Spleen (tissue), 11 donors: ENCODE data around the gene DOK7. TPM values are rescaled to one million over a fixed set of nuclear protein-coding genes. Genes with fewer than 3 reads are reported as not detected.

Experiments used
- DNase-seq: peaks from one replicate; pipeline ENCODE4 v3.0.0-alpha.2; 2020
- H3K27ac ChIP-seq, 8 donors: fragments of 200-600 bp; sonication (generic) in 7 of 8; 1 replicate in 4 of 8; 2 replicates in 4 of 8; pipeline versions ENCODE4 v1.5.0 to v1.8.0; 2016 to 2021; ENCODE audit warnings: inconsistent platforms in 4 of 8, mild to moderate bottlenecking in 4 of 8, moderate library complexity in 1 of 8
- H3K27me3 ChIP-seq, 7 donors: fragments of 200-600 bp; sonication (generic) in 6 of 7; replicated peaks in 1 of 7; 1 replicate in 4 of 7; 2 replicates in 3 of 7; pipeline versions ENCODE4 v1.5.0 to v1.8.0; 2016 to 2021; ENCODE audit warnings: inconsistent platforms in 3 of 7, mild to moderate bottlenecking in 1 of 7
- H3K36me3 ChIP-seq, 6 donors: fragments of 200-600 bp; sonication (generic) in 5 of 6; 1 replicate in 4 of 6; 2 replicates in 2 of 6; pipeline versions ENCODE4 v1.5.0 to v1.8.0; 2016 to 2021; ENCODE audit warnings: inconsistent platforms in 2 of 6
- H3K4me1 ChIP-seq, 6 donors: fragments of 200-600 bp; sonication (generic) in 5 of 6; 1 replicate in 3 of 6; 2 replicates in 3 of 6; pipeline versions ENCODE4 v1.5.0 to v1.8.0; 2016 to 2021; ENCODE audit warnings: inconsistent platforms in 3 of 6
- H3K4me3 ChIP-seq, 8 donors: fragments of 200-600 bp; sonication (generic) in 7 of 8; 1 replicate in 4 of 8; 2 replicates in 4 of 8; pipeline versions ENCODE4 v1.5.0 to v1.8.0; 2016 to 2021; ENCODE audit warnings: inconsistent platforms in 4 of 8, mild to moderate bottlenecking in 4 of 8, moderate library complexity in 2 of 8
- H3K9me3 ChIP-seq, 8 donors: fragments of 200-600 bp; sonication (generic) in 7 of 8; 1 replicate in 4 of 8; 2 replicates in 4 of 8; pipeline versions ENCODE4 v1.5.0 to v1.8.0; 2016 to 2021; ENCODE audit warnings: inconsistent platforms in 4 of 8
- POLR2A ChIP-seq, 3 donors: fragments of 450-650 bp; IDR thresholded peaks; one replicate each; pipeline ENCODE4 v1.5.1; 2017; ENCODE audit warnings: antibody characterized with exemption in 3 of 3, mild to moderate bottlenecking in 1 of 3
- POLR2AphosphoS5 ChIP-seq, 3 donors: sonication (generic); formaldehyde crosslinking; IDR thresholded peaks; one replicate each; pipeline ENCODE4 v1.5.1; 2017; ENCODE audit warnings: antibody characterized with exemption in 3 of 3
- WGBS, 5 donors: extraction: QIAGEN DNeasy Blood & Tissue Kit in 3 of 5; methylation state at CpG; one replicate each; pipeline versions ENCODE4 v1.1.5 to v1.1.7; 2013 to 2018; 5-methylcytosine and 5-hydroxymethylcytosine counted together
- intact Hi-C: fragments of 100-400 bp; cut with DNase I; formaldehyde crosslinking; loops from one replicate; pipeline ENCODE4 v1.15.0; 2023; ENCODE audit warnings: low total_unique reads
- polyA plus RNA-seq, 3 donors: library from polyadenylated mRNA; stranded (reverse); fragments of 200-250 nt; gene quantifications; one replicate each; pipeline ENCODE4 v1.2.1, GENCODE V29; 2013
- total RNA-seq, 7 donors: library from RNA; depleted of rRNA in 3 of 7; stranded (reverse); fragments of >200 nt in 3 of 7; fragmentation: NEBNext Ultra II Directional in 4 of 7; extraction: Animal tissue kit (Norgen Biotek cat#: 25700) in 4 of 7; gene quantifications; one replicate each; pipeline versions ENCODE4 v1.1.0 to v1.2.1, GENCODE V29; 2016 to 2021
- TF ChIP-seq, protein P1 (sequence below), 11 experiments: fragments of 200-600 bp in 7 of 11; fragments of 450-650 bp in 4 of 11; sonication (generic) in 4 of 11; IDR thresholded peaks in 8 of 11; conservative IDR thresholded peaks in 3 of 11; 1 replicate in 7 of 11; 2 replicates in 4 of 11; pipeline versions ENCODE4 v1.4.0 to v1.8.0; 2016 to 2021; ENCODE audit warnings: antibody characterized with exemption in 11 of 11, inconsistent platforms in 4 of 11, mild to moderate bottlenecking in 1 of 11
- donor health status: healthy with polysubstance abuse.
- donor health status: DM: no; HTN: no; CAD: no; lungs with moderate emphysema.
- donor health status: DM: no; HTN: no; CAD: no.
- donor health status: Bipolar disorder and iron deficiency.
- donor health status: healthy.
- donor health status: DM: no; HTN: no; CAD: no.
- donor health status: DM: yes; HTN: yes; CAD: no.

DOK7 gene
- total and polyA plus RNA-seq, 10 donors = 0.69 to 13.5 (median 1.7) TPM

DNA sequence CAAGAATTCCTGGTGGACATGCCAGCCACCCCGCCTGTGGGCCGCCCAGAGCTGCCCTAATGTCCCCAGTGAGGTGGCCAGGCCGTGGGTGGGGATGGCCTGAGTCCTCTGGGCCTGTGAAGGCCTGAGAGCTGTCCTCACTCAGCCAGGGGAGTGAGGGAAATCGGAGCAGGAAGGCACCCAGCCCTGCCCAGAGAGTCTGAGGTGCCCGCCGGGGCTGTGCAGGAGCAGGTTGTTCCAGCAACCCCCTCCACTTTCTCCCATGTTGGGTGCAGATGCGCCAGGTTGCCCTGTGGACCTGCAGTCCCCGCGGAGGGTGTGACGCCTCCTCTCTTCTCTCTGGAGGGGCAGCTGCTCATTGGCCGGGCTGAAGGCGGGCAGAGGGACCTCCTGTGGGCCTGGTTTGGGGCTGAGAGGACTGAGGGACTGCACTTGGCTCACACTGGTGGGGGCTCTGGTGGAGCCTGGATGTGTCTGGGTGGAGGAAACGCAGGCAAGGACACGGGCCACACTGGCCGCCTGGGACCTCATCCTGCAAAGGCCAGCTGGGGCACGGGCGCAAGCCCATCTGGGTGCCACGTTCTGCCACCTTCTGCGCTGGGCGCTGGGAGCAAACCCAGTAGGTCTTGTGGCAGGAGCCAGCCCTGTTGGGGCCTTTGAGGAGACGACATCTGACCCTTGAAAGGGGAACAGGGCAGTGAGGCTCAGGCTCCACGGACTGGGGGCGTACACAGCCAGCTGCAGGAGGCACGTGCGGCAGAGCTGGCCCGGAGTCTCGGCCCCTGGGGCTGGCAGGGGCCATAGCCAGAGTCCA is 14.0 kb downstream of the DOK7 start:
- no peak for DNase-seq
- intact Hi-C loops = no loop called here
- Histone ChIP-seq H3K4me3 (no peak overlapping the region), H3K27ac (no peak overlapping the region), H3K27me3 (peaks cover 0 to 99% (median 11%) of the 10 kb centered on the region in 7 donors), H3K36me3 (no peaks in the 10 kb centered on the region), H3K4me1 (peaks cover 0 to 13% (median 4%) of the 10 kb centered on the region in 6 donors), H3K9me3 (no peaks in the 10 kb centered on the region)
- TF ChIP-seq POLR2AphosphoS5 (IDR thresholded peaks at IDR 0.05) (no peak), POLR2A (IDR thresholded peaks at IDR 0.05) (no peak)
- TF ChIP-seq, protein P1, sequence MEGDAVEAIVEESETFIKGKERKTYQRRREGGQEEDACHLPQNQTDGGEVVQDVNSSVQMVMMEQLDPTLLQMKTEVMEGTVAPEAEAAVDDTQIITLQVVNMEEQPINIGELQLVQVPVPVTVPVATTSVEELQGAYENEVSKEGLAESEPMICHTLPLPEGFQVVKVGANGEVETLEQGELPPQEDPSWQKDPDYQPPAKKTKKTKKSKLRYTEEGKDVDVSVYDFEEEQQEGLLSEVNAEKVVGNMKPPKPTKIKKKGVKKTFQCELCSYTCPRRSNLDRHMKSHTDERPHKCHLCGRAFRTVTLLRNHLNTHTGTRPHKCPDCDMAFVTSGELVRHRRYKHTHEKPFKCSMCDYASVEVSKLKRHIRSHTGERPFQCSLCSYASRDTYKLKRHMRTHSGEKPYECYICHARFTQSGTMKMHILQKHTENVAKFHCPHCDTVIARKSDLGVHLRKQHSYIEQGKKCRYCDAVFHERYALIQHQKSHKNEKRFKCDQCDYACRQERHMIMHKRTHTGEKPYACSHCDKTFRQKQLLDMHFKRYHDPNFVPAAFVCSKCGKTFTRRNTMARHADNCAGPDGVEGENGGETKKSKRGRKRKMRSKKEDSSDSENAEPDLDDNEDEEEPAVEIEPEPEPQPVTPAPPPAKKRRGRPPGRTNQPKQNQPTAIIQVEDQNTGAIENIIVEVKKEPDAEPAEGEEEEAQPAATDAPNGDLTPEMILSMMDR (IDR thresholded peaks at IDR 0.05 in 8 of 11, conservative IDR thresholded peaks at IDR 0.05 in 3 of 11) = no peak
- WGBS, 5 donors = 81 to 90% (median 81%) methylated on average over 15 to 27 of the region's 27 CpGs

DNA sequence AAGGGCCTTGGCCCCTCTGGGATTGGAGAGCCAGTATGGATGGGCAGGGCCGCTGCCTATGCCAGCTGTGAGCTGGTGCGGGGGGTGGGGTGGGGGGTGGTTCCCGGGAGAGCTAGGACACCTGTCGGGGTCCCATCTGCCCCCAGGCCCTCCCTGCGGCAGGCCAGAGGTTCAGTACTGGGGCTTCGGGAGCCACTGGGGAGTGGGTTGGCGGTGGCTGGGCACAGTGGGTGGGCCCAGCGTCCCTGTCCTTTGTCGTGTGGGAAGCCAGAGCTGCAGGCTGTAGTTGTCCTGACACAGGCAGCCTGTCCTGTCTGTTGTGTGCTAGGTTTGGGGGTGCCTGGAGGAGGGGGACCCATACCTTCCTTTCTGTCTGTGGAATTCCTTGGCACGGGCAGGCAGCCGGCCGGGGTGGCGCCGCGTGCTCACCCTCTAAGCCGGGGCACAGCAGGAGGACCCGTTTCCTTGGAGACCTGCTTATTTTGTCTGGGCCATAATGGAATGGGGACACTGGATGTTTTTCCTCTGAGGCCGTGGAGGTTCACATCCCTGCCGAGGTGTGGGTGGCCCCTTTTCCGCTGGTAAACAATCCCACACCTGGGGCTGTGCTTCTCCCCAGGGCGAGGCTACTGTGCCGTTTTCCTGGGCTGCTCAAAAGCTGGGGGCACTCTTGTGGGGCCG is 14.8 kb downstream of the DOK7 start:
- Histone ChIP-seq H3K27me3 (peaks cover 0 to 99% (median 10%) of the 10 kb centered on the region in 7 donors), H3K27ac (no peak overlapping the region), H3K4me1 (peaks cover 0 to 13% (median 4%) of the 10 kb centered on the region in 6 donors), H3K4me3 (no peak overlapping the region), H3K36me3 (no peaks in the 10 kb centered on the region), H3K9me3 (no peaks in the 10 kb centered on the region)
- intact Hi-C loops = no loop called here
- no peak for DNase-seq
- TF ChIP-seq POLR2A (IDR thresholded peaks at IDR 0.05) = no peak
- TF ChIP-seq POLR2AphosphoS5 (IDR thresholded peaks at IDR 0.05) = no peak
- TF ChIP-seq, protein P1 (IDR thresholded peaks at IDR 0.05 in 8 of 11, conservative IDR thresholded peaks at IDR 0.05 in 3 of 11) = no peak
- 77 to 85% (median 82%) methylated on average over 17 to 23 of the region's 23 CpGs for WGBS, 5 donors

DNA sequence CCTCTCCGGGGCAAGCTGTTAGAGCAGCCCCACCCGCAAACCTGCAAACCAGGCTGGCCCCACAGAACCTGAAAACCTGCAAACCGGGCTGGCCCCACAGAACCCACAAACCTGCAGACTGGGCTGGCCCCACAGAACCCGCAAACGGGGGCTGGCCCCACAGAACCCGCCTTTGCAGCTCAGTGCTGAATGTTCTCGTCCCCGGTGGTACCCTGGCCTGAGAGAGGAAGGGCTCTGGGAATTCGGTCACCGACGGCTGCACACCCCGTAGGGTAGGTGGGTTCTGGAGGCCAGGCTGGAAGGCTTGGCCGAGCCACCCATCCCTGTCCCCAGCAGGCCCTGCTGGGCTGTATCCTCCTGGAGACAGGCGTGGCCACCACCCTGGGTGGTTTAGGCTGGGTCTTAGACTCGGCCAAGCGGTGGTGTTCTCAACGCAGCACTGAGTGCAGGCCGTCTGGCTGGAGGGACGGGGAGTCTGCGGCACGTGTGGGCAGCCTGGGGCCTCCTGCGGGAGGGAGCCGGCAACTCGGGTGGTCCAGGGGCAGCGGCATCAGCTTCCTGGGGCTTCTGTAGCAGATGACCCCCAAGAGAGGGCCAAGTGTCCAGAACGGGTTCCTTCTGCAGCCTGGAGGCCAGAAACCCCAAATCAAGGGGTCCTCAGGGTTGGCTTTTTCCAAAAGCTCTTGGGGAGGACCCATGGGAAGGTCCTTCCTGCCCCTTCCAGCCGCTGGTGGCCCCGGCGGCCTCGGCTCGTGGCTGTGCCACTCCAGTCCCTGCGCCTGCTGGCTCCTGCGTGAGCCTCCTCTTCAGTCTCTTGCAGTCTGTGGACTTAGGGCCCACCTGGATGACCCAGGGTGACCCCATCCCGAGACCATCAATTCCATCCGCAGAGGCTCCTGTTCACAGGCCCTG is 15.6 kb downstream of the DOK7 start:
- H3K27me3 ChIP-seq = peaks cover 0 to 99% (median 12%) of the 10 kb centered on the region in 7 donors
- intact Hi-C loops = no loop called here
- H3K36me3 ChIP-seq = no peaks in the 10 kb centered on the region
- no peak overlapping the region for H3K27ac ChIP-seq
- no peak for DNase-seq
- no peak overlapping the region for H3K4me3 ChIP-seq
- WGBS, 5 donors = 74 to 88% (median 83%) methylated on average over 22 to 35 of the region's 35 CpGs
- H3K4me1 ChIP-seq = peaks cover 0 to 18% (median 9%) of the 10 kb centered on the region in 6 donors
- TF ChIP-seq, protein P1 (IDR thresholded peaks at IDR 0.05 in 8 of 11, conservative IDR thresholded peaks at IDR 0.05 in 3 of 11) = no peak
- TF ChIP-seq POLR2AphosphoS5 (IDR thresholded peaks at IDR 0.05) = no peak
- no peak for TF ChIP-seq POLR2A (IDR thresholded peaks at IDR 0.05)
- no peaks in the 10 kb centered on the region for H3K9me3 ChIP-seq
